NCI-H2107 (cell line): ENCODE measurements around the gene GPALPP1.
"Not testable (repeated sequence)": the region's sequence is repeated elsewhere in the genome, so short reads cannot be mapped to it uniquely, and the experiment has no call there.

Experiments used
- DNase-seq: peaks from one replicate; lab custom pipeline; 2025; lab: John Stamatoyannopoulos, UW

The GPALPP1 gene

GRCh38 chr13:45063261-45063860, 74.0 kb downstream of the GPALPP1 start:
- DNase-seq, result no peak

- DNase-seq, result not testable (repeated sequence)
Measured at GRCh38 chr13:45063889-45064288, 74.6 kb downstream of the GPALPP1 start.

GRCh38 chr13:45064889-45065288, 75.6 kb downstream of the GPALPP1 start:
- no peak for DNase-seq

- DNase-seq, result no peak
Measured at GRCh38 chr13:45068036-45069001, 79.0 kb downstream of the GPALPP1 start.

GRCh38 chr13:45073809-45074208, 84.5 kb downstream of the GPALPP1 start:
- no peak for DNase-seq

- DNase-seq, result no peak
Measured at GRCh38 chr13:45074721-45075120, 85.4 kb downstream of the GPALPP1 start.

GRCh38 chr13:45078003-45078402, 88.7 kb downstream of the GPALPP1 start:
- no peak for DNase-seq
